ENCODE data around the gene POLR3H.

Gene POLR3H

DNA sequence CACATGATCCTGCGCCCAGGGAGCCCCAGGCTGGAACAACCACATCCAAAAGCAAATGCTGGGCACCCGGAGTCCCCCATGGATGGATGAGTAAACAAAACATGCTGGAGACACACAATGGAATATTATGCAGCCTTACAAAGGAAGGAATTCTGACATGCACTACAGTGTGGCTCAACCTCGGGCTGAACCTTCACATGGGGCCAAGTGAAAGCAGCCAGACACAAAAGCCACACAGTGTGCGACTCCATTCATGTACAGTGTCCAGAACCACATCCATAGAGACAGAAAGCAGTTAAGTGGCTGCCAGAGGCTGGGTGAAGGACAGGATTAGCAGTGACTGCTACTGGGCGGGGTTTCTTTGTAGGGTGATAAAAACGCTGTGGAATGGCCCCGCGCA is 10.1 kb downstream of the POLR3H start:
- POLR2A ChIA-PET (ENCODE audit: low non-redundant PET) = interaction anchor here (0.6 kb wide), 1 partner anchor 131 kb away, joined by 3 read pairs; no protein-coding TSS in a partner anchor
- H3K27ac ChIP-seq = peak overlapping the region; percentile 61; the same call in 1 of the 2 replicates
- CTCF ChIA-PET = no interaction called here
- DNase-seq (ENCODE audit: low spot score) = no peak
- TF ChIP-seq, protein P1, sequence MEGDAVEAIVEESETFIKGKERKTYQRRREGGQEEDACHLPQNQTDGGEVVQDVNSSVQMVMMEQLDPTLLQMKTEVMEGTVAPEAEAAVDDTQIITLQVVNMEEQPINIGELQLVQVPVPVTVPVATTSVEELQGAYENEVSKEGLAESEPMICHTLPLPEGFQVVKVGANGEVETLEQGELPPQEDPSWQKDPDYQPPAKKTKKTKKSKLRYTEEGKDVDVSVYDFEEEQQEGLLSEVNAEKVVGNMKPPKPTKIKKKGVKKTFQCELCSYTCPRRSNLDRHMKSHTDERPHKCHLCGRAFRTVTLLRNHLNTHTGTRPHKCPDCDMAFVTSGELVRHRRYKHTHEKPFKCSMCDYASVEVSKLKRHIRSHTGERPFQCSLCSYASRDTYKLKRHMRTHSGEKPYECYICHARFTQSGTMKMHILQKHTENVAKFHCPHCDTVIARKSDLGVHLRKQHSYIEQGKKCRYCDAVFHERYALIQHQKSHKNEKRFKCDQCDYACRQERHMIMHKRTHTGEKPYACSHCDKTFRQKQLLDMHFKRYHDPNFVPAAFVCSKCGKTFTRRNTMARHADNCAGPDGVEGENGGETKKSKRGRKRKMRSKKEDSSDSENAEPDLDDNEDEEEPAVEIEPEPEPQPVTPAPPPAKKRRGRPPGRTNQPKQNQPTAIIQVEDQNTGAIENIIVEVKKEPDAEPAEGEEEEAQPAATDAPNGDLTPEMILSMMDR (conservative IDR thresholded peaks at IDR 0.05; ENCODE audit: low read depth) = no peak

DNA sequence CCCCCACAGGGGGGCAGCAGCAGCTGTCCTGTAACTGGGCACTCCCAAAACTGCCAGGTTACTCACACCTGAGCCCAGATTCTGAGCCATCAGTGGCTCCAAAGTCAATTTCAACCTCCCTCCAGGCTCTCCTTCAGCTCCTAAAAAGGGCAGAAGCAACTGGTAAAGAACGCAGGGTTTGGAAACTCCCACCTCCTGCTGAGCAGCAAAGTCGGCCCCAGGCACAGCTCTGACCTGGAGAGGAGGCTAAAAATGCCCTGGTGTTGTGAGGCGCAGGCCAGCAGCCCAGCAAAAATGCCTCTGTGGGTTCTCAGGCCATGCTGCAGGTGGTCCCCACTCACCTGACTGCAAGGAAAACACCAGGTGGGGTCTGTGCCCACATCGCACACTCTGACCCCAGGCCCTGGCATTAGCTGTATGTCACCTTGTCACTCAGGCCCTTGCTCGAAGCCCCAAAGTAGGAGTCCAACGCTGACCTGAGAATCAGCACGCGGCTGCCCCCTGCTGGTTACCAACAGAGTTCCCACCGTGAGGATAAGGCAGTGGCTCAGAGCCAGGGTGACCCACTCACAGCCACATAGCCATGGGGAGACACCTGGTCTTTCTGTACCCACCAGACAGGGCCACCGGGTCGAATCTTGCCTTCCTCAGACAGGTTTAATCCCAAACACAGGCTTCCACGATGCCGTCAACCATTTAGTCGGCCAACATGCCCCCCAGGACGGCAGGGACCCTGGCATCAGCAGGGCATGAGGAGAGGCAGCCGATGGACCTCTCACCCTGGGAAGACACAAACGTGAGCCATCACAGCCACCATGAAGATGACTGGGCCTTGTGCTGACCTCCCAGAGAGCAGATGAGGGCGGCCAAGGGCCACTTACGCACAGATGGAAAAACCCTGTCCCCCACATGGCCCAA is 11.1 kb downstream of the POLR3H start:
- ChIA-PET CTCF (interaction anchor here (0.5 to 0.7 kb wide), 3 partner anchors 12 to 62 kb away, joined by 5 to 6 read pairs (median 6); no protein-coding TSS in a partner anchor), POLR2A (ENCODE audit: low non-redundant PET) (no interaction called here)
- TF ChIP-seq, protein P1 (conservative IDR thresholded peaks at IDR 0.05; ENCODE audit: low read depth) = peak; percentile 72
- DNase-seq (ENCODE audit: low spot score) = no peak
- peak overlapping the region; percentile 61 for H3K27ac ChIP-seq

DNA sequence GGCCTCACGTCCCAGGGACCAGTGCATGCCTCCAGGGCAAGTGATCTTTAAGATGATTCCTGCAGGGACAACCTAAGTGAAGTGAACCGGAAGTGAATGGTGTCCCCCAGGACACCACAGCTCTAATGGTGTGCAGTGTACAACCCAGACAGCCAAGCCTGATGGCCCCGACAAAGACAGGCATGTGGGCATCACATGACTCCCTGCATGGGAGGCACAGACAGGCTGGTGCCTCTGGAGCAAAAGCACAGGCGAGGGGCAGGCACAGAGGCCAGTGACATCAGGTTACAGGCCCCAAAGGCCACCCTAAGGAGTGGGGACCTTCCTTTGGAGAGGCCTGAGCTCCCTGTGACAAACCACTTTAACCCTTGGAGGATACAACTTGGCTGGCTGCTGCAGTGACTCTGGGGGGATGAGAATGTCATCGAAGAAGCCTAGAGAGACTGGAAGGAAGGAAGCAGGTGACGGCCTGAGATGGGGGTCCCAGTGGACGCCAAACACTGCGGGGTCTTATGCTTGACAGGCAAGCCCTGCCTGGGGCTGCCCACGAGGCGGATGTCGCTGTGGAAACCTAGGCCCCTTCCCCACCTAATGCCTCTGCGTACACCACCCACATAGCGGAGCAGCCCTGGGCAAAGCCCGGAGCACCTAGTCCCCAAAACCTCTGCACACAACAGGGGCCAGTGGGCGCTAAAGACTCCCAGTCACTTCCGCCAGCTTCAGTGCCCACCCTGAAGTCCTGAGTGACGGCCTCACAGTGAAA is 12.4 kb downstream of the POLR3H start:
- POLR2A ChIA-PET (ENCODE audit: low non-redundant PET) = no interaction called here
- peak overlapping the region; percentile 61 for H3K27ac ChIP-seq
- CTCF ChIA-PET = interaction anchor here (0.5 to 0.7 kb wide), 2 partner anchors 11 to 65 kb away, joined by 4 to 6 read pairs; no protein-coding TSS in a partner anchor
- TF ChIP-seq, protein P1 (conservative IDR thresholded peaks at IDR 0.05; ENCODE audit: low read depth) = no peak
- no peak for DNase-seq (ENCODE audit: low spot score)

DNA sequence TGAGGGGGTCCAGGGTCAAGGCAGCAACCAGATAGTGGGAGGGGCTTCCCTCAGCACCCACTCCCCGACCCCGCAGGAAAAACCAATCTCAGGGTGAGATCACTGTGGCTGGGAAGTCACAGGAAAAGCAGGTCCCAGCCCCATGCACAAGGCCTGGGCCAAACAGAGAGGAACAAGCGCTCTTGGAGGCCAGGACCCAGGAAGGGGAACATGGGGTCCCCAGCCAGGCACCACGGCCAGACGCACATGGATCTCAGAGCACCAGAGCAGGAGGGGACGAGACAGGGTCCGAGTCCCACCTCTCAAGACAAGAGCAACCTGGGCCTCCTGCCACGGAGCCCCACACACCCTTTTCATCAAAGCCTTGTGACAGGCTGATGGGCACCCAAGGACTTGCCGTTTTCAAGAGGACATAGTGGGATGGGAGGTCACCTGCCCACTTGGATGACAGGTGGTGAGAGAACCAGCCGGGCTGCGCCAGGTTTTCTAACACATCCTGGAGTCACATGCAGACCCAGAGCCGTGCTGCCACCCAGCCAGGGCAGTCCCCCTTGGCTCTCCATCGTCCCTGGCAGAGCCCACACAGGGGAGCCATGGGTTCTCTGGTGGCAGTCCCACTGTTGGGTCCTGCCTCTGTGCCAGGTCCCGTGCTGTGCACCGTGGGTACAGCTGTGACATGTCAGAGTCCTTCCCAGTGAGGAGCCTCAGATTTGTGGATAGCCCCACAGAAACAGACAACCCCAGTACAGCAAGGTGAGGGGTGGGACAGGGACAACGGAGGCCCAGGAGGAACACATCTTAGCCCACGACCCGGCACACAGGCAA is 13.2 kb downstream of the POLR3H start:
- TF ChIP-seq, protein P1 (conservative IDR thresholded peaks at IDR 0.05; ENCODE audit: low read depth) = no peak
- POLR2A ChIA-PET (ENCODE audit: low non-redundant PET) = no interaction called here

DNA sequence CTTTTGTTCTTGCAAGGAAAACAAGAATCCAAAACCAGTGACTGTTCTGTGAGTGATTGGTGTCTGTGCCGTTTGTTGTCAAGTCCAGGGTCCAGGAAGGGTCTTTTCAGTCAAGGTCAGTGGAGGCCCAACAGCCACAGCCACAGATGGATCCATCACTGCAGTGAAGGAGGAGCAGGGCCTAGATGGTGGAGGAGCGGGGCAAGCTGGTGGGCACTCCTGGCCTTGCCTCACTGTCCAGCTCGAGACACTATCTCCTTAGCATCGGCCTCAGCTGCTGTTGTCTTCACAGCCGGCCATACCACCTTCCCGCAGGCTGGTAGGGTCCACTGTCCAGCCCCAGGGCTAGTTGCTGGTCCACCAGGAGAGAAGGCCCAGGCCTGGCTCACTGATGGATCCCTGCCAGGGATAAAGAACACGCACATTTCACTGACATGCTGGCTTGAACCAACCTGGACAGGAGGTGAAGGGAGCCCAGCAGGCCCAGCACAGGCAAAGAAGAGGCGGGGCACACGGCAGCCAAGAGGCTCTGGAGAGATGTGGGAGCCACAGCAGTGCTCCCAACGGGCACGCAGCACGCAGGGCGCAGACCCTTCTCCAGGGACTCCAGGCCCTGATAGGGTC is 15.2 kb downstream of the POLR3H start:
- ChIA-PET POLR2A (ENCODE audit: low non-redundant PET) (no interaction called here), CTCF (no interaction called here)
- H3K27ac ChIP-seq = peak overlapping the region; percentile 61
- TF ChIP-seq, protein P1 (conservative IDR thresholded peaks at IDR 0.05; ENCODE audit: low read depth) = no peak
- no peak for DNase-seq (ENCODE audit: low spot score)

More for the DNA sequence above, 13.2 kb downstream of the POLR3H start:
- H3K27ac ChIP-seq = peak overlapping the region; percentile 61
- DNase-seq (ENCODE audit: low spot score) = no peak
- CTCF ChIA-PET = no interaction called here
